Neural progenitor cell (in vitro differentiated cells): ENCODE measurements around the gene EDC3.

Experiments used
- CTCF ChIP-seq: fragments of 200-600 bp; sonication (generic); IDR thresholded peaks from 2 replicates; pipeline ENCODE4 v1.5.1; 2017; ENCODE audit warnings: antibody characterized with exemption, mild to moderate bottlenecking
- EZH2 ChIP-seq: fragments of 200-600 bp; sonication (generic); IDR thresholded peaks from 2 replicates; pipeline ENCODE4 v1.6.1; 2017; ENCODE audit warnings: antibody characterized with exemption, mild to moderate bottlenecking, moderate library complexity
- EZH2phosphoT487 ChIP-seq: fragments of 200-600 bp; sonication (generic); IDR thresholded peaks from 2 replicates; pipeline ENCODE4 v1.6.1; 2017; ENCODE audit warnings: antibody characterized with exemption

DNA sequence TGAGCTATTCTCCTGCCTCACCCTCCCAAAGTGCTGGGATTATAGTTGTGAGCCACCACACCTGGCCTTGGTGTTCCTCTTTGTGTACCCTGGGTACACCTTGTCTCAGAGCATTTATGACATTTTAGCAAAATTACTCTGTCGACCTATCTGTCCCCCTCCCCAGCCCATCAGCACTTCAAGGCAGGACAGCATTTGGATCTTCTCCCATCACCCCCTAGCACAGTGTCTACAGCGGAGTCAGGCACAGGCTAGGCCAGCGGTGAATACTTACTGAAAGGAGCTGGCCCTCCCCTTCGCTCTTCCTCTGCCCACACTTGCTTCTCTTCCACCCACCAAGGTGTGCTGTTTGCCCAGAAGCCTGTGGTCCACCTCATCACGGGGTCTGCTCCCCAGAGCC, 100.6 kb downstream of the EDC3 start:
- TF ChIP-seq CTCF (no peak), EZH2 (no peak), EZH2phosphoT487 (no peak)
